WTC11 (cell line): ENCODE measurements around the gene GPR68. TPM values are rescaled to one million over a fixed set of nuclear protein-coding genes. Genes with fewer than 3 reads are reported as not detected.
A peak's percentile ranks its signal among the peaks of the same experiment; 100 is the strongest.

ENCODE experiments used
- ATAC-seq: fragments of 200-7000 bp; cut with Tn5 transposase; 2 replicates; pipeline ENCODE4 v1.10.0; 2021; ENCODE audit warnings: mild to moderate bottlenecking, moderate library complexity
- CTCF ChIA-PET: fragments of 300-600 bp; sonication (Branson Sonifier 250); formaldehyde crosslinking; loops from one replicate; lab custom pipeline; 2021; ENCODE audit warnings: antibody characterized with exemption; lab: Charles Lee
- POLR2A ChIA-PET: fragments of 350-600 bp; sonication (Branson Sonifier 250); formaldehyde crosslinking; loops from one replicate; lab custom pipeline; 2021; ENCODE audit warnings: antibody characterized with exemption; lab: Charles Lee
- DNase-seq: peaks from one replicate; pipeline ENCODE4 v3.0.0; 2021; ENCODE audit warnings: low spot score
- H3K27ac Mint-ChIP-seq: 2 replicates; pipeline ENCODE4 v1.8.0; 2021; ENCODE audit warnings: mixed read lengths
- H3K27me3 Mint-ChIP-seq: 2 replicates; pipeline ENCODE4 v1.8.0; 2021; ENCODE audit warnings: low read depth, mild to moderate bottlenecking, moderate library complexity, mixed read lengths
- H3K36me3 Mint-ChIP-seq: 2 replicates; pipeline ENCODE4 v1.8.0; 2021; ENCODE audit warnings: mixed read lengths
- H3K4me1 Mint-ChIP-seq: 2 replicates; pipeline ENCODE4 v1.8.0; 2022; ENCODE audit warnings: mixed read lengths
- H3K4me3 Mint-ChIP-seq: 2 replicates; pipeline ENCODE4 v1.8.0; 2021; ENCODE audit warnings: mild to moderate bottlenecking, moderate library complexity, mixed read lengths
- H3K9me3 Mint-ChIP-seq: 2 replicates; pipeline ENCODE4 v1.8.0; 2021; ENCODE audit warnings: mixed read lengths
- ATF1 ChIP-seq: sonication (generic); formaldehyde crosslinking; IDR thresholded peaks from 2 replicates; pipeline ENCODE4 v1.8.1; 2023; ENCODE audit warnings: mild to moderate bottlenecking, moderate library complexity, missing genetic modification reagents
- ATF3 ChIP-seq: sonication (generic); formaldehyde crosslinking; conservative IDR thresholded peaks from 2 replicates; pipeline ENCODE4 v1.8.1; 2022; ENCODE audit warnings: mild to moderate bottlenecking, missing genetic modification reagents
- CBFB ChIP-seq: sonication (generic); formaldehyde crosslinking; IDR thresholded peaks from 2 replicates; pipeline ENCODE4 v1.8.1; 2022; ENCODE audit warnings: mild to moderate bottlenecking, low read depth, missing genetic modification reagents
- CTCF ChIP-seq: fragments of 200-600 bp; IDR thresholded peaks from 2 replicates; pipeline ENCODE4 v1.8.0; 2022; ENCODE audit warnings: antibody characterized with exemption
- EMX1 ChIP-seq: fragments of 250-450 bp; sonication (Bioruptor Pico); IDR thresholded peaks from 2 replicates; pipeline ENCODE4 v1.8.0; 2021; ENCODE audit warnings: mild to moderate bottlenecking
- ETV6 ChIP-seq: sonication (generic); formaldehyde crosslinking; IDR thresholded peaks from 2 replicates; pipeline ENCODE4 v1.8.1; 2022; ENCODE audit warnings: mild to moderate bottlenecking, missing genetic modification reagents
- KAT7 ChIP-seq: sonication (generic); formaldehyde crosslinking; IDR thresholded peaks from 2 replicates; pipeline ENCODE4 v1.8.1; 2023; ENCODE audit warnings: missing genetic modification reagents, mild to moderate bottlenecking, borderline replicate concordance
- NFATC4 ChIP-seq: fragments of 250-450 bp; sonication (Bioruptor Pico); IDR thresholded peaks from 2 replicates; pipeline ENCODE4 v1.9.0; 2021; ENCODE audit warnings: mild to moderate bottlenecking
- NR3C1 ChIP-seq: sonication (generic); formaldehyde crosslinking; conservative IDR thresholded peaks from 2 replicates; pipeline ENCODE4 v1.8.1; 2023; ENCODE audit warnings: low read depth, mild to moderate bottlenecking, missing genetic modification reagents
- PRDM15 ChIP-seq: sonication (generic); formaldehyde crosslinking; IDR thresholded peaks from 2 replicates; pipeline ENCODE4 v1.8.0; 2022; ENCODE audit warnings: missing genetic modification reagents
- PREB ChIP-seq: sonication (generic); formaldehyde crosslinking; IDR thresholded peaks from 2 replicates; pipeline ENCODE4 v1.8.1; 2022; ENCODE audit warnings: mild to moderate bottlenecking, missing genetic modification reagents, moderate library complexity, borderline replicate concordance
- RORB ChIP-seq: fragments of 250-450 bp; sonication (Bioruptor Pico); IDR thresholded peaks from 2 replicates; pipeline ENCODE4 v1.9.0; 2021; ENCODE audit warnings: mild to moderate bottlenecking
- TP53 ChIP-seq: sonication (generic); formaldehyde crosslinking; IDR thresholded peaks from 2 replicates; pipeline ENCODE4 v1.8.1; 2023; ENCODE audit warnings: mild to moderate bottlenecking, missing genetic modification reagents
- USF1 ChIP-seq: sonication (generic); formaldehyde crosslinking; IDR thresholded peaks from 2 replicates; pipeline ENCODE4 v1.8.0; 2022; ENCODE audit warnings: mild to moderate bottlenecking, missing genetic modification reagents
- ZBTB43 ChIP-seq: sonication (generic); formaldehyde crosslinking; IDR thresholded peaks from 2 replicates; pipeline ENCODE4 v1.8.1; 2023; ENCODE audit warnings: mild to moderate bottlenecking, missing genetic modification reagents
- ZNF263 ChIP-seq: sonication (generic); formaldehyde crosslinking; IDR thresholded peaks from 2 replicates; pipeline ENCODE4 v1.8.1; 2022; ENCODE audit warnings: low read depth, mild to moderate bottlenecking, moderate library complexity, missing genetic modification reagents
- total RNA-seq: library from RNA; stranded (reverse); gene quantifications from 3 replicates; pipeline ENCODE4 v1.2.3, GENCODE V29; 2021

The GPR68 gene
- total RNA-seq, 1 experiment from 2014 or later, result 0.28 TPM

GRCh38 chr14:91274796-91275195 is 30.3 kb upstream of the GPR68 start (continued):
- no peak for TF ChIP-seq TP53 (CRISPR knock-in tag)
- TF ChIP-seq ATF3, result no peak
- TF ChIP-seq CTCF, result no peak
- no peak for TF ChIP-seq ZBTB43

- ChIA-PET POLR2A (no interaction called here), CTCF (interaction anchor here (1.8 kb wide), 1 partner anchor 13 kb away, joined by 9 read pairs; no protein-coding TSS in a partner anchor)
- Mint-ChIP-seq H3K9me3 (no peaks in the 10 kb centered on the region), H3K27ac (no peak overlapping the region), H3K4me3 (no peak overlapping the region), H3K4me1 (no peaks in the 10 kb centered on the region), H3K36me3 (peaks cover 26% of the 10 kb centered on the region), H3K27me3 (no peaks in the 10 kb centered on the region)
- TF ChIP-seq RORB, result no peak
- ATAC-seq (no peak), DNase-seq (no peak)
These were observed 29.4 kb upstream of the GPR68 start for GRCh38 chr14:91273885-91274273.

- DNase-seq, result no peak
- H3K27ac Mint-ChIP-seq, result no peak overlapping the region
- TF ChIP-seq RORB (no peak), ATF1 (CRISPR knock-in tag) (no peak), ZNF263 (CRISPR knock-in tag) (no peak)
- no peak overlapping the region for H3K4me3 Mint-ChIP-seq
- peaks cover 23% of the 10 kb centered on the region for H3K36me3 Mint-ChIP-seq
- no peaks in the 10 kb centered on the region for H3K4me1 Mint-ChIP-seq
- H3K27me3 Mint-ChIP-seq, result no peaks in the 10 kb centered on the region
- no peak for ATAC-seq
- POLR2A ChIA-PET, result no interaction called here
- H3K9me3 Mint-ChIP-seq, result no peaks in the 10 kb centered on the region
- CTCF ChIA-PET, result interaction anchor here (1.7 to 1.8 kb wide), 2 partner anchors 13 kb away, joined by 9 to 11 read pairs; no protein-coding TSS in a partner anchor
These were observed 28.9 kb upstream of the GPR68 start for GRCh38 chr14:91273273-91273884.

GRCh38 chr14:91272341-91273272 is 28.1 kb upstream of the GPR68 start:
- Mint-ChIP-seq H3K36me3 (peaks cover 20% of the 10 kb centered on the region), H3K4me3 (no peak overlapping the region), H3K27me3 (no peaks in the 10 kb centered on the region), H3K4me1 (no peaks in the 10 kb centered on the region), H3K27ac (peak overlapping the region; percentile 63), H3K9me3 (no peaks in the 10 kb centered on the region)
- ATAC-seq (no peak), DNase-seq (no peak)
- TF ChIP-seq EMX1 (CRISPR knock-in tag), result no peak
- ChIA-PET CTCF (interaction anchor here (0.9 to 1.7 kb wide), 5 partner anchors 9 to 95 kb away, joined by 3 to 11 read pairs (median 3); no protein-coding TSS in a partner anchor), POLR2A (no interaction called here)

GRCh38 chr14:91271639-91272038 is 27.1 kb upstream of the GPR68 start:
- Mint-ChIP-seq H3K9me3 (no peaks in the 10 kb centered on the region), H3K36me3 (peaks cover 12% of the 10 kb centered on the region), H3K27ac (no peak overlapping the region), H3K27me3 (no peaks in the 10 kb centered on the region), H3K4me3 (no peak overlapping the region), H3K4me1 (no peaks in the 10 kb centered on the region)
- DNase-seq (no peak), ATAC-seq (0 out of 2 replicates have a peak, but pooled peaks have one; percentile 12)
- ChIA-PET CTCF (interaction anchor here (0.9 to 1.7 kb wide), 5 partner anchors 8 to 94 kb away, joined by 3 to 11 read pairs (median 3); no protein-coding TSS in a partner anchor), POLR2A (no interaction called here)
- no peak for TF ChIP-seq CBFB (CRISPR knock-in tag)
- TF ChIP-seq NFATC4 (CRISPR knock-in tag), result no peak
- TF ChIP-seq USF1 (CRISPR knock-in tag), result no peak
- TF ChIP-seq NR3C1 (CRISPR knock-in tag), result no peak
- no peak for TF ChIP-seq PREB (CRISPR knock-in tag)
- TF ChIP-seq ETV6, result no peak
- TF ChIP-seq PRDM15 (CRISPR knock-in tag), result no peak
- no peak for TF ChIP-seq KAT7 (CRISPR knock-in tag)
